Kidney epithelial cell (primary cell): ENCODE data around the gene MUC3A. TPM values are rescaled to one million over a fixed set of nuclear protein-coding genes. Genes with fewer than 3 reads are reported as not detected.

ENCODE experiments used
- DNase-seq: peaks from one replicate; pipeline ENCODE4 v3.0.0-alpha.2; 2010; ENCODE audit warnings: low read depth
- H3K27me3 ChIP-seq: 2 replicates; pipeline ENCODE4 v1.6.0; 2011; ENCODE audit warnings: low read length; ENCODE audit not compliant: control insufficient read depth, insufficient read depth
- H3K36me3 ChIP-seq: 2 replicates; pipeline ENCODE4 v1.5.1; 2011; ENCODE audit warnings: low read length; ENCODE audit not compliant: control insufficient read depth, insufficient read depth
- H3K4me3 ChIP-seq: 2 replicates; pipeline ENCODE4 v1.5.1; 2011; ENCODE audit warnings: low read depth, mild to moderate bottlenecking, control low read depth, low read length
- CTCF ChIP-seq: IDR thresholded peaks from 2 replicates; pipeline ENCODE4 v1.5.1; 2011; ENCODE audit warnings: mild to moderate bottlenecking, moderate library complexity, low read length, control low read depth, inconsistent platforms; ENCODE audit not compliant: insufficient read depth, poor library complexity, severe bottlenecking
- total RNA-seq: library from RNA; depleted of rRNA; stranded (reverse); fragments of >200 nt; gene quantifications from 2 replicates; pipeline ENCODE4 v1.2.3, GENCODE V29; 2015

Gene MUC3A
- total RNA-seq, 1 donor from 2014 or later: 0.17 TPM

DNA sequence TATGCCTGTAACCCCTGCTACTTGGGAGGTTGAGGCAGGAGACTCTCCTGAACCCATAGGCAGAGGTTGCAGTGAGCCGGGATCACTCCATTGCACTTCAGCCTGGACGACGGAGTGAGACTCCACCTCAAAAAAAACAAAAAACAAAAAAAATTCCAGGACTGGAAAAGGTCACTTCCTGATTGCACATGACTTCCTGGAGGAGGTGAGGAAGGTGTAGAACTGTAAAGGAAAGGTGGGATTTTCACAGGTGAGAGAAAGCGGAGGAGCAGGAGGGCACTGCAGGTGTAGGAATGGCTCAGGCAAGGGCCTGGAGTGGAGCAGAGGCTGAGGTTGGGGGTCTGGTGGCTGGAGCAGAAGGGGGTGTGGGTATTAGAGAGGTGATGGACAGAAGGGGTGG is 3.2 kb upstream of the MUC3A start:
- DNase-seq: no peak
- TF ChIP-seq CTCF: no peak
- Histone ChIP-seq H3K4me3 (no peak overlapping the region), H3K27me3 (peaks cover 19% of the 10 kb centered on the region), H3K36me3 (no peaks in the 10 kb centered on the region)

DNA sequence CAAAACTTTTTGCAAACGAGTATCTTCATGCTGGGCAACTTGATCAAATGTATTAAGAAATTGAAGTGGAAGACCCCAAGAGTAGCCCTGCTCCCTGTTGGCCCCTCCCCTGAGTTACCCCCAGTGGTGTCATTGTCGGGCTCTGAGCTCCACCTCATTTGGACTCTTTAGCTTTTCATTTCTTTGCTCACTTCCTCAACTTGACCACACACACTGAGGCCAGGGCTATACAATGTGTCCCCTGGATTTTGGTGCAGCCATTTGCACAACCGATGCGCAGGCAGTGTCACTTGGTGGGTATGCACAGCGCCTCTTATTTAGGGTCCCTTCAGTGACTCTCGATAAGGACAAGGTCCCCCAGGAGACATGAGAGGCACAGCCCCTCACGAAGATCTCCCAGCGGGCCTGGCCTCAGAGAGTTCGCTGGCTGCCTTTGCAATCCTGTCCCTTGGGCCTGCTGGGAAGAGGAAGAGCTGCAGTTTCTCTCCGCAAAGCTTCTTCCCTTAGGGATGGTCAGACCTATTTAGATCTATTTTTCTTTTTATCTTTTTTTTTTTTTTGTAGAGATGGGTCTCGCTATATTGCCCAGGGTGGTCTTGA is 2.5 kb upstream of the MUC3A start:
- TF ChIP-seq CTCF: no peak
- no peak for DNase-seq
- H3K4me3 ChIP-seq: no peak overlapping the region
- peaks cover 25% of the 10 kb centered on the region for H3K27me3 ChIP-seq
- no peaks in the 10 kb centered on the region for H3K36me3 ChIP-seq

DNA sequence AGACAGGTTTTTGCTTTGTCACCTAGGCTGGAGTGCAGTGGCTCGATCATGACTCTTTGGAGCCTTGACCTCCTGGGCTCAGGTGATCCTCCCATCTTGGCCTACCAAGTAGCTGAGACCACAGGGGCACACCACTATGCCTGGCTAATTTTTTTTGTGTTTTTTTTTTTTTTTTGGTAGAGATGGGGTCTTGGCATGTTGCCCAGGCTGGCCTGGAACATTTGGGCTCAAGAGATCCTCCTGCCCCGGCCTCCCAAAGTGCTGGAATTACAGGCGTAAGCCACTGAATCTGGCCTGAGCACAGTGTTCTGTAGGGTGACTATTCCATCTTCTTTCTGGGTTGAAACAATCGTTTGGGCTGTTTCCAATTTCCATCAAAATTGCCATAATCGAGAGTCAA is 1.5 kb upstream of the MUC3A start:
- Histone ChIP-seq H3K4me3 (no peak overlapping the region), H3K36me3 (no peaks in the 10 kb centered on the region), H3K27me3 (peaks cover 30% of the 10 kb centered on the region)
- TF ChIP-seq CTCF: no peak
- no peak for DNase-seq

DNA sequence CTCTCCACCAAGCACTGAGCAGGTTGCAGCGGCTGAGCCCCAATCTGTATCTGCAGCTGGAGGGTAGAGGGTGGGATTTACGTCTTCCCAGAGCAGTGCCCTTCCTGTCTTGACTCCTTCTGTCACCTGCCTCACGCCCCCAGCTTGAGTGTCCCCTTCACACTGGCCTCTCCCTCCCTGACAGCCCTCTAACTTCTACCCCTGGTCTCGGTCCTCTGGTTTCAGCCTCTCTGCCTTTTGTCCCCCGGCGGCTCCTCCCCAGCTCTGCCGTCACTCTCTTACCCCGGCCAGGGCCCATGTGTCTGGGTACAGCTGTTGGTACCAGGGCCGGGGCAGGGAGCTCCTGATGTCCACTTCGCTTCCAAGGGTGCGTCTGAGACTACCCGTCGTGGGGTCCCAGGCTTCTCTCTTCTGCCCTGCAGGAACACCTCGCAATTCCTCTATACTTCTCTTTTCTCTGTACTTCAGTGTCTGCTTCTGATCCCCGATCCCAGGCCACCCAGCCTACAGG is 654 bp downstream of the MUC3A start:
- no peak for DNase-seq
- Histone ChIP-seq H3K27me3 (peaks cover 33% of the 10 kb centered on the region), H3K36me3 (no peaks in the 10 kb centered on the region), H3K4me3 (no peak overlapping the region)
- TF ChIP-seq CTCF: no peak

- TF ChIP-seq CTCF: no peak
- peaks cover 33% of the 10 kb centered on the region for H3K27me3 ChIP-seq
- no peaks in the 10 kb centered on the region for H3K36me3 ChIP-seq
- no peak for DNase-seq
- H3K4me3 ChIP-seq: no peak overlapping the region
These were observed 1.8 kb downstream of the MUC3A start for GRCh38 chr7:100951172-100951571.

- DNase-seq: no peak
- H3K27me3 ChIP-seq: peaks cover 33% of the 10 kb centered on the region
- H3K4me3 ChIP-seq: no peak overlapping the region
- H3K36me3 ChIP-seq: no peaks in the 10 kb centered on the region
- TF ChIP-seq CTCF: no peak
These were observed 2.7 kb downstream of the MUC3A start for GRCh38 chr7:100951888-100952560.
